ENCODE results near the gene SLC6A3.

SLC6A3 gene

DNA sequence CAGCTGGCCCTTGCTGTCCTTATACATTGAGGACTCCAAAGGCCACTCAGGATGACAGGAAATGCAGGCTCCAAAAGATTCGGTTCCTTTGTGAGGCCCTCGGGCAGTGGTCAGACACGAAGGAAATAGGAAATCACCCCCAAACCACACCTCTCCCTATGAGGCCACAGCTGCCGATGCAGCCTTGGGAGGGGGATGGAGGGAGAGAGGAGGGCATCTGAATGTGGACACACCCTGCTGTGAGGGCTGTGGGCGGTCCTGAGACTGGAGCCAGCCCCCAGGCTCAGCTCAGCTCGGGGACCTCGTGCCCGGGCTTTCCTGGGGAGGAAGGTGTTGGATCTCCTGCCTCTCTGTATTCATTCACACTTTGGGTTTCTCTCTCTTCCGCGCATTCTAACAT lies 97.7 kb downstream of the SLC6A3 start:
- no peak for DNase-seq (ENCODE audit: low spot score)

DNA sequence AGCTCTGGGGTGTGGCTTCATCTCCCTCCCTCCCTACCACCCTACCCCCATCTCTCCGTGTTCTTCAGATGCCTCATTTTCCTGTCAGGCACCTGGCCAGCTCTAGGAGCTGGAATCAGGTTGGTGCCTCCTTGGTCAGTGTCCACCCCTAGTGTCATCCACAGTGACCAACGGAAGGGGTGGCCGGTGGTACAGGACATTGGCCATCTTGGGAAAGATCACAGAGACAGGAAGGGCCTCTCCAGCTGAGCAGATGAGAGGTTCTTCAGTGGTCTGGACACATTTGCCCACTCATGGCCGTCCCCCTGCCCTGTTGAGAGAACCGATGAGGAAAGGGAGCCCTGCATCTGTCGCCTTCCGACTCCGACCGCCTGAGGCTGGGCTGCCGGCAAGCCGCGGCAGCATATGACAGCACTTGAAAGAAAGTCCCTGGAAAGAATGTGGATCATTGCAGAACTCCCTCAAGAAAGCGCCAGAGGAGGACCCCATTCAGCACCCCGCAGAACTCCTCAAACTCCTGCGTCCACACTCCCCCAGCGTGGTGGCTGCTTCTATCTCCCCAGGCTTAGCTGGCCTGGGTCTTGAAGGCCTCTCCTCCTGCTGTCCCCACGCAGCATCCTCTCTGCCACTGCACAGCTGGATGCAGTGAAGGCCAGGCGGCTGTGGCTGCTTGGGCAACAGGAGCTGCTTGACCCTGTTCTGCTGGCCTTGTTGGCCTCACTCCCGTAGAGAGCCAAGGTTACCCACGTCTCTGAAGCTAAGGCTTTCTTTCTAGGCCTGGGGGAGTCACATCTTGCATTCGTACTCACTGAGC lies 98.4 kb downstream of the SLC6A3 start:
- no peak for DNase-seq (ENCODE audit: low spot score)

DNA sequence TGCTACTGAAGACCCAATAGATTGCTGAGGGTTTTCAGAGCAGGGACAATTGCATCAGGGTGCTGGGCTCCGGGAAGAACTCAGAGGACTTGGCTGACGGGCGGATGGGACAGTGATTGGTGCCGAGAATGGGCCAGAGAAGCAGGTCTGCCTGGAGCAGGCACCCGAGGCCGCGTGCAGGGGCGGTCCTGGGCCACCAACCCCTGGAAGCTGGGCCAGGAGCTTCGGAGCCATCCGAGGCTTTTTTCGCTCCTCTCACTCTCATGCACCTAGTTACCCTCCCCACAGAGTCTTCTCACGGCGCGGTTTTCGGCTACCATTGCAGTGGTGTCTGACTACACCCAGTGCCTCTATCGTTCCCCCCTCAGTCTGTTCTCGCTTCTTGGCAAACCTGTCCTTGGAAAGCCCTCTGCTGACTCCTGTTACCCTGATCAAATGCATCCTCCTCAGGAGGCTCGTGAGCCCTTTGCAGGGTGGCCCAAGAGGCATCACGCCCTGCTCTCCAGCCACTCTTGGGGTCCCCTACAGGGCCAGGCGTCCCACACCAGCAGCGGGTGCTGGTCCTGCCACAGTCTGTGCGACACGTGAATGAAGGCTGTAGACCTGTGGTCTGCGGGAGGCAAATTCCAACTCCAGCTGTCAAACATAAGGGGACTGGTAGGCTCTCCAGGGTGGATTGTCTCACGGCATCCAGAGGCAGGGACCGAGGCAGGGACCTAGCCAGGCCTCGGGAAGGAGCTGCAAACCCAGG lies 99.2 kb downstream of the SLC6A3 start:
- DNase-seq (ENCODE audit: low spot score): no peak

DNA sequence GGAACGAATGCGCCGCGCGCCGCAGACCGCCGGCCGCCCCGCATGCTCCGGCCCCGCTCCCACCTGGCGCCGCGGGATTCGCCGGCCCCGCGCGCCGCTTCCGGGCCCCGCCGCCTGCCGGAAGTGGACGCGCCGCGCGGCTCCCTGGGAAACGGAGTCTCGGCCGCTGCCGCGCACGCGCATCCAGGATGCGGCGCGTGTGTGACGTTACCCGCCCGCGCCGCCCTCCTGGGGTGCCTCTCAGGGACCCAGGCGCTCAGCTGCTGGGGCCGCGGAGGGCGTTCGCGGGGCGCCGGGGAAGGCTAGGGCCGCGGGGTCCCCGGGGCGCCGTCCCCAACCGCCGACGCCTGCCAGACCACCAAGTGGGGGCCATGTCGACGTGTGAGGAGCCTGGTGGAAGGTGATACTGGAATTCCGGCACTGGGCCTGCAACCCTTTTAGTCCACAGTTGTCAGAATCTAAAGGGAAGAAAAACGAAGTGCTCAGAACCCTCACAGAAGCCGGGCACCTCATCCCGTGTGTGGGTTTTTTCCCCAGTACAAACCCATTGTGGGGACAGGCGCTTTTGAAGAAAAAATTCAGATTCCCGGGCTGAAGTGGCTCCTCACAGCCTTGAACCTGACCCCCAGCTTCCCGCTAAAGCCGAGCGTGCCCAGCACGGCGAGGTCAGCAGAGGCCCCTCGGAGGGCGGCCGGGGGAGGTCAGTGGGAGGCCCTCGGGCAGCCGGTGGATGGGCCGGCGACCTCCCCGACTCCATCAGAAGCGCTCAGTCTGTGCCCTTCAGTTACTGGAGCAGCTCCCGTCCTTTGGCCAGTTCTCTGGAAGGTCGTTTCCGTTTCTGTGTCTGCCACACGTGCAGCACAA lies 100.0 kb downstream of the SLC6A3 start, which contains the start of gene CLPTM1L:
TSS of gene CLPTM1L (minus strand) at position 125 of the 864 bp plus-strand sequence. CDS start 258 bp downstream, outside the sequence.
- peak; percentile 99 for DNase-seq (ENCODE audit: low spot score)

DNA sequence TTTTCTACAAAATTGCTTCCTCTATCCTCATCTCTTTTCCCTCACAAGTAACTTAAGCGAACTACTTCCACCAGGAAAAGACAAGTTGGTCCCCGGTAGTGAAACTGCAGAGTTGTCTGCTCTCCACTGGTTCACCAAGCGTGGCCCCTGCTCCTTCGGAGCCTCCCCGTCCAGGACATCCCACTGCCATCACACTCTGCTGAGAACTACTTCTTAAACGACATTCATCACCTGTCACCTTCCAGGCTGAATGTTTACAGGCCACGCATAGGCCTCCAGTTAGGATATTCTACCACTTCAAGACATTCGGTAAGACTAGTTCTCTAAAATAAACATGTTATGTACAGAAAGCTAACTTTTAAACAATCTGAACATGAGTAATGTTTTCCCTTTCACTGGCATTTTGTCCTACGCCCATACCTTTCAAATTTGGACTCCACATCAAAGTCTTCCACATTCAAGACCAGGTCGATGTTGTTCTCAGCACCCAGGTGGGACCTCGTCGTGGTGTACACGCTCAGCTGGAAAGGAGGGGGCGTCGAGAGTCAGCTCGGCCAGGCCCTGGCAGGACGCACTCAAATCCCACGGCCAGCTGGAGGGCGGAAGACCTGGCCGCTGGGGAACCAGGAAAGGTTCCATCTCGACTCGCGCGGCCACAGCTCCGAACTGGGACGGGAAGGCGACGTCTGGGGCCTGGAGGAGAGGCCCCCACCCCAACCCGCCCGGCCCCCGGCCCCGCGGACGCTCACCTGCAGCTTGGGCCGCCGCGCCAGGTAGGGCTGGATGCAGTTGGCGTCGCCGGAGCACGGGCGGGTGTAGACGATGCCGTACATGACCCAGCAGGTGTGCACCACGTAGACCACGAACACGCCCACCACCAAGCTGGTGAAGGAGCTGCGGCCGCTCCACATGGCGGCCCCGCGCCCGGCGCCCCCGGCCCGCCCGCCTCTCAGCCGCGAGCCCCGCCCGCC lies 101.0 kb downstream of the SLC6A3 start:
- peak; percentile 50 for DNase-seq (ENCODE audit: low spot score)

DNA sequence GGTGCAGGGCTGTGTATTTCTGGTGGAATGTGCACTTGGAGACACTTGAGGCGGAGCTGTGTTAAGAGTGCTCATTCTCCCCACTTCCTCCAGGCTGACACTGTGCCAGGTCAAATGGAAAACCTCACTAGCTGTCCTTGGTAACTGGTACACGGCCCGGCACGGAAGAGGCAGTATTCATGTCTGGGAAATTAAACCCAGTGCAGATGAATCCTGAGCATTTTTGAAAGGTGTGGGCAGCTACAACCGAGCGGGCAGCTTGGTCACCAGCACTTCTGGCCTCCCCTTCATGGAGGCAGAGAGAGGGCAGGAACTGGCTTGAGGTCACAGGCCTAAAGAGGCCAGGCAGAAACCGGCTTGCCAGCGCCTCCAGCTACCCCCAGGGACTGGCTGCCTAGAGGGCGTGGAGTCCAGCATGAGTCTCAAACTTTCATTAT lies 101.9 kb downstream of the SLC6A3 start:
- DNase-seq (ENCODE audit: low spot score): no peak
